ENCODE results near the gene ARHGAP6.

GRCh38 chrX:11478911-11479310, 186.8 kb downstream of the ARHGAP6 start:
- TF ChIP-seq HCFC1 (IDR thresholded peaks at IDR 0.05; ENCODE audit: low read depth, low read length) (no peak), CTCF (CRISPR knock-in tag; IDR thresholded peaks at IDR 0.05) (no peak), ZNF839 (CRISPR knock-in tag; IDR thresholded peaks at IDR 0.05; ENCODE audit: borderline replicate concordance) (no peak), ZFP36L2 (CRISPR knock-in tag; IDR thresholded peaks at IDR 0.05) (no peak), SP4 (CRISPR knock-in tag; IDR thresholded peaks at IDR 0.05) (no peak), ZNF780A (CRISPR knock-in tag; IDR thresholded peaks at IDR 0.05) (no peak), ZNF563 (CRISPR knock-in tag; IDR thresholded peaks at IDR 0.05) (no peak), ZUFSP (CRISPR knock-in tag; IDR thresholded peaks at IDR 0.05; ENCODE audit: borderline replicate concordance) (no peak)

Measured in HepG2 (cell line).